GM19324 (cell line): Measurements from ENCODE around the gene RYK.

Experiments
- ATAC-seq: cut with Tn5 transposase; IDR thresholded peaks from one replicate; pipeline ENCODE4 v1.9.1; 2021; ENCODE audit warnings: mild to moderate bottlenecking, moderate library complexity; ENCODE audit not compliant: unreplicated experiment, low FRiP score

Gene RYK

GRCh38 chr3:134155446-134155845 lies 95.2 kb downstream of the RYK start:
- no peak for ATAC-seq

GRCh38 chr3:134153761-134154160 lies 96.9 kb downstream of the RYK start:
- ATAC-seq, result no peak

GRCh38 chr3:134150476-134150875 lies 100.2 kb downstream of the RYK start:
- ATAC-seq, result no peak

- ATAC-seq, result no peak
These were observed 101.4 kb downstream of the RYK start for GRCh38 chr3:134149286-134149685.

- ATAC-seq, result no peak
These were observed 102.1 kb downstream of the RYK start for GRCh38 chr3:134148534-134148933.

- ATAC-seq, result no peak
These were observed 103.2 kb downstream of the RYK start for GRCh38 chr3:134147411-134147810.

GRCh38 chr3:134146666-134147065 lies 104.0 kb downstream of the RYK start:
- ATAC-seq, result no peak

- no peak for ATAC-seq
These were observed 105.5 kb downstream of the RYK start for GRCh38 chr3:134145183-134145582.

- ATAC-seq, result no peak
These were observed 106.0 kb downstream of the RYK start for GRCh38 chr3:134144694-134145093.

GRCh38 chr3:134143828-134144401 lies 106.7 kb downstream of the RYK start:
- no peak for ATAC-seq

- ATAC-seq, result no peak
These were observed 114.1 kb downstream of the RYK start for GRCh38 chr3:134136604-134137003.

- no peak for ATAC-seq
These were observed 115.8 kb downstream of the RYK start for GRCh38 chr3:134134698-134135415.

- ATAC-seq, result no peak
These were observed 116.4 kb downstream of the RYK start for GRCh38 chr3:134134240-134134639.

- ATAC-seq, result no peak
These were observed 117.7 kb downstream of the RYK start for GRCh38 chr3:134132961-134133360.

GRCh38 chr3:134126153-134126552 lies 124.5 kb downstream of the RYK start:
- no peak for ATAC-seq

- no peak for ATAC-seq
These were observed 135.9 kb downstream of the RYK start for GRCh38 chr3:134114726-134115125.

GRCh38 chr3:134111616-134112015 lies 139.0 kb downstream of the RYK start:
- ATAC-seq, result no peak

- no peak for ATAC-seq
These were observed 139.7 kb downstream of the RYK start for GRCh38 chr3:134110963-134111362.
